Astrocyte (in vitro differentiated cells and primary cell): Measurements from ENCODE around the gene DOCK1. TPM values are rescaled to one million over a fixed set of nuclear protein-coding genes. Genes with fewer than 3 reads are reported as not detected.

Experiments used
- DNase-seq: peaks from one replicate; pipeline ENCODE4 v3.0.0-alpha.2; 2010; ENCODE audit warnings: low read depth
- FAIRE-seq: peaks from 2 replicates; lab custom pipeline; 2011; peaks lifted over from hg19 to GRCh38; lab: Jason Lieb, UNC
- H2AFZ ChIP-seq: 2 replicates; pipeline ENCODE4 v1.6.0; 2012; ENCODE audit warnings: low read depth, low read length, inconsistent platforms
- H3K27ac ChIP-seq: 2 replicates; pipeline ENCODE4 v1.5.1; 2011; ENCODE audit warnings: low read depth, low read length, inconsistent platforms
- H3K27me3 ChIP-seq: 2 replicates; pipeline ENCODE4 v1.6.0; 2011; ENCODE audit warnings: low read length, inconsistent platforms; ENCODE audit not compliant: insufficient read depth
- H3K36me3 ChIP-seq: 2 replicates; pipeline ENCODE4 v1.5.1; 2011; ENCODE audit warnings: low read length, inconsistent platforms; ENCODE audit not compliant: insufficient read depth
- H3K4me1 ChIP-seq: 2 replicates; pipeline ENCODE4 v1.5.1; 2011; ENCODE audit warnings: low read length, inconsistent platforms; ENCODE audit not compliant: insufficient read depth
- H3K4me2 ChIP-seq: 2 replicates; pipeline ENCODE4 v1.6.0; 2012; ENCODE audit warnings: low read length, inconsistent platforms
- H3K4me3 ChIP-seq: 2 replicates; pipeline ENCODE4 v1.5.1; 2011; ENCODE audit warnings: low read depth, mild to moderate bottlenecking, low read length, inconsistent platforms; ENCODE audit not compliant: insufficient read depth
- H3K79me2 ChIP-seq: 2 replicates; pipeline ENCODE4 v1.6.0; 2012; ENCODE audit warnings: mild to moderate bottlenecking, low read length, inconsistent platforms; ENCODE audit not compliant: insufficient read depth
- H3K9ac ChIP-seq: 2 replicates; pipeline ENCODE4 v1.6.0; 2012; ENCODE audit warnings: mild to moderate bottlenecking, low read length, inconsistent platforms
- H3K9me3 ChIP-seq: 2 replicates; pipeline ENCODE4 v1.5.1; 2012; ENCODE audit warnings: low read depth, mild to moderate bottlenecking, low read length, inconsistent platforms; ENCODE audit not compliant: insufficient read depth
- H4K20me1 ChIP-seq: 2 replicates; pipeline ENCODE4 v1.6.0; 2012; ENCODE audit warnings: low read length, inconsistent platforms; ENCODE audit not compliant: insufficient read depth
- H3K27ac Mint-ChIP-seq: one replicate; pipeline ENCODE4 v1.8.0; 2021; ENCODE audit warnings: mild to moderate bottlenecking, mixed read lengths; ENCODE audit not compliant: unreplicated experiment
- H3K27me3 Mint-ChIP-seq: one replicate; pipeline ENCODE4 v1.8.0; 2021; ENCODE audit warnings: low read depth, mixed read lengths; ENCODE audit not compliant: unreplicated experiment
- H3K36me3 Mint-ChIP-seq: one replicate; pipeline ENCODE4 v1.8.0; 2021; ENCODE audit warnings: low read depth, mixed read lengths; ENCODE audit not compliant: unreplicated experiment
- H3K4me1 Mint-ChIP-seq: one replicate; pipeline ENCODE4 v1.8.0; 2021; ENCODE audit warnings: low read depth, mixed read lengths; ENCODE audit not compliant: unreplicated experiment
- H3K4me3 Mint-ChIP-seq: one replicate; pipeline ENCODE4 v1.8.0; 2021; ENCODE audit warnings: mild to moderate bottlenecking, moderate library complexity, mixed read lengths; ENCODE audit not compliant: unreplicated experiment
- H3K9me3 Mint-ChIP-seq: one replicate; pipeline ENCODE4 v1.8.0; 2021; ENCODE audit warnings: mild to moderate bottlenecking, mixed read lengths; ENCODE audit not compliant: unreplicated experiment
- EZH2 ChIP-seq: IDR thresholded peaks from 2 replicates; pipeline ENCODE4 v1.6.1; 2012; ENCODE audit warnings: mild to moderate bottlenecking, low read length, inconsistent platforms; ENCODE audit not compliant: insufficient read depth
- total RNA-seq: library from RNA; stranded (reverse); gene quantifications from 2 replicates; pipeline ENCODE4 v1.2.1, GENCODE V29; 2021
- TF ChIP-seq, protein P1 (sequence below): IDR thresholded peaks from 2 replicates; pipeline ENCODE4 v1.5.1; 2011; ENCODE audit warnings: low read depth, mild to moderate bottlenecking, inconsistent platforms, low read length, moderate library complexity; ENCODE audit not compliant: insufficient read depth

DOCK1 gene
- total RNA-seq, 1 donor from 2014 or later, result 42.5 TPM

DNA sequence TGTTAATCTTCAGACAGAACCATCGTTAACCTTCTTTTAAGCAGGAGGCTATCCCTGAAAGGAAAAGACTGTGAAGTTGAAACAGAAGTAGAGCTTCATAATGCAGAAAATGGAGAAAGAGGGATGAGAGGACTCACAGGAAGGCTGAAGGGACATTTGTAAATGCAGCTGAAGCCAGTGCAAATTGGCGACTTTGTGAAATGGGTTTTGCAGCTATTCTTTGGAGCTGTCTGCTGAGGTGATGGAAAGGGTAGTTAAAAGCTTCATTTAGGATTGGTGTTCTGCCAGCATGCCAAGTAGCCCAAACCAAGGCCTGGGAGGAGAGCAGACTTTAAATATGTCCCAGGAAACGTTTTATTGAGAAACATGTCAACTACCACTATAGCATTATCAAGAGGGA, 168.4 kb downstream of the DOCK1 start:
- Histone ChIP-seq H2AFZ (no peak overlapping the region), H3K4me2 (no peak overlapping the region), H3K4me1 (no peaks in the 10 kb centered on the region), H3K27me3 (no peaks in the 10 kb centered on the region), H3K79me2 (no peaks in the 10 kb centered on the region), H3K4me3 (no peak overlapping the region), H3K9ac (no peak overlapping the region), H4K20me1 (peaks cover 13% of the 10 kb centered on the region), H3K36me3 (peaks cover 20% of the 10 kb centered on the region), H3K9me3 (no peaks in the 10 kb centered on the region), H3K27ac (no peak overlapping the region)
- peaks cover 44% of the 10 kb centered on the region for H3K36me3 Mint-ChIP-seq
- H3K9me3 Mint-ChIP-seq, result no peaks in the 10 kb centered on the region
- H3K4me3 Mint-ChIP-seq, result no peak overlapping the region
- peaks cover 7% of the 10 kb centered on the region for H3K4me1 Mint-ChIP-seq
- DNase-seq (no peak), FAIRE-seq (no peak)
- H3K27ac Mint-ChIP-seq, result no peak overlapping the region
- H3K27me3 Mint-ChIP-seq, result no peaks in the 10 kb centered on the region
- no peak for TF ChIP-seq EZH2
- TF ChIP-seq, protein P1, sequence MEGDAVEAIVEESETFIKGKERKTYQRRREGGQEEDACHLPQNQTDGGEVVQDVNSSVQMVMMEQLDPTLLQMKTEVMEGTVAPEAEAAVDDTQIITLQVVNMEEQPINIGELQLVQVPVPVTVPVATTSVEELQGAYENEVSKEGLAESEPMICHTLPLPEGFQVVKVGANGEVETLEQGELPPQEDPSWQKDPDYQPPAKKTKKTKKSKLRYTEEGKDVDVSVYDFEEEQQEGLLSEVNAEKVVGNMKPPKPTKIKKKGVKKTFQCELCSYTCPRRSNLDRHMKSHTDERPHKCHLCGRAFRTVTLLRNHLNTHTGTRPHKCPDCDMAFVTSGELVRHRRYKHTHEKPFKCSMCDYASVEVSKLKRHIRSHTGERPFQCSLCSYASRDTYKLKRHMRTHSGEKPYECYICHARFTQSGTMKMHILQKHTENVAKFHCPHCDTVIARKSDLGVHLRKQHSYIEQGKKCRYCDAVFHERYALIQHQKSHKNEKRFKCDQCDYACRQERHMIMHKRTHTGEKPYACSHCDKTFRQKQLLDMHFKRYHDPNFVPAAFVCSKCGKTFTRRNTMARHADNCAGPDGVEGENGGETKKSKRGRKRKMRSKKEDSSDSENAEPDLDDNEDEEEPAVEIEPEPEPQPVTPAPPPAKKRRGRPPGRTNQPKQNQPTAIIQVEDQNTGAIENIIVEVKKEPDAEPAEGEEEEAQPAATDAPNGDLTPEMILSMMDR, result no peak

DNA sequence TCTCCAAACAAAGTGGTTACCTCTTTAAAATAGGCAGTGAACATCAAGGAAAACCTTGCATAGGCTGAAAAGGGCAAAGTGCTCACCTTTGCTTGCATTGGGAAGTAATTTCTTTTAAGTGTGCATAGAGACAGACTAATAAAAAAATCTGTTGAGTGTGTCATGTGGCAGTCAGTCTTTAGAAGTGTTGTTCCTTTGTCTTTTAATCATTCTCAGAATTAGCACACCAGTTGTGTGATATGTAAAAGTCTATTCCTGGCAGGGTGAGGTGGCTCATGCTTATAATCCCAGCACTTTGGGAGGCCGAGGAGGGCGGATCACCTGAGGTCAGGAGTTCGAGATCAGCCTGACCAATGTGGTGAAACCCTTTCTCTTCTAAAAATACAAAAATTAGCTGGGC, 174.2 kb downstream of the DOCK1 start:
- TF ChIP-seq, protein P1, result no peak
- TF ChIP-seq EZH2, result no peak
- H3K9ac ChIP-seq, result no peak overlapping the region
- no peak for FAIRE-seq
- H3K9me3 ChIP-seq, result no peaks in the 10 kb centered on the region
- no peaks in the 10 kb centered on the region for H3K27me3 ChIP-seq
- Mint-ChIP-seq H3K27ac (no peak overlapping the region), H3K4me3 (no peak overlapping the region), H3K9me3 (peaks cover 2% of the 10 kb centered on the region), H3K36me3 (peaks cover 34% of the 10 kb centered on the region), H3K27me3 (no peaks in the 10 kb centered on the region), H3K4me1 (no peaks in the 10 kb centered on the region)
- peaks cover 17% of the 10 kb centered on the region for H3K36me3 ChIP-seq
- no peaks in the 10 kb centered on the region for H3K4me1 ChIP-seq
- no peak for DNase-seq
- H3K4me2 ChIP-seq, result no peak overlapping the region
- peaks cover 7% of the 10 kb centered on the region for H4K20me1 ChIP-seq
- no peak overlapping the region for H2AFZ ChIP-seq
- no peak overlapping the region for H3K4me3 ChIP-seq
- H3K79me2 ChIP-seq, result no peaks in the 10 kb centered on the region
- H3K27ac ChIP-seq, result no peak overlapping the region

DNA sequence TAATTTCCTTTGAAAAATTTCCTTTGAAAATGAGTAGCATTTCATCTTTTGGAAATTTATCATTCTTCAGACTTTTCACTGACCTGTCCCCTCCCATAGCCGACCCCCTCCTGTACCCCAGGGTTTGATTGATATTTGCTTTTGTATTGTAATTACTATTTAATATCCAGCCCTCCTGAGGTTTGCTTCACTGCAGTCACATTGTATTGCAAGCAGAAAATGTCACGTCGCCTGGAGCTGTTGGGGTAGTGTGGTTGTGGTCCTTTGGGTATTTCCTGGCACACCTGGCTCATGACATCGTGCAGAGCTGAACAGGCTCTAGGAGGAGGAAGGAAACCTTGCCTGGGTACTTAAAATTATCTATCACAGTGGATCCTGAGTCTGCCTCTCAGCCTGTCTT, 175.1 kb downstream of the DOCK1 start:
- no peak for TF ChIP-seq EZH2
- TF ChIP-seq, protein P1, result no peak
- Histone ChIP-seq H3K9ac (no peak overlapping the region), H3K4me2 (no peak overlapping the region), H3K4me1 (no peaks in the 10 kb centered on the region), H4K20me1 (peaks cover 12% of the 10 kb centered on the region), H3K9me3 (no peaks in the 10 kb centered on the region), H3K27ac (no peak overlapping the region), H3K4me3 (no peak overlapping the region), H3K79me2 (no peaks in the 10 kb centered on the region), H3K27me3 (no peaks in the 10 kb centered on the region), H3K36me3 (peaks cover 17% of the 10 kb centered on the region), H2AFZ (no peak overlapping the region)
- Mint-ChIP-seq H3K27ac (no peak overlapping the region), H3K4me1 (no peaks in the 10 kb centered on the region), H3K4me3 (no peak overlapping the region), H3K36me3 (peaks cover 35% of the 10 kb centered on the region), H3K9me3 (peaks cover 2% of the 10 kb centered on the region), H3K27me3 (no peaks in the 10 kb centered on the region)
- DNase-seq, result no peak
- FAIRE-seq, result no peak
